Thyroid gland (tissue), 4 donors: ENCODE results near the gene ADAMTSL3. TPM values are rescaled to one million over a fixed set of nuclear protein-coding genes. Genes with fewer than 3 reads are reported as not detected.
"Not testable (repeated sequence)": the region's sequence is repeated elsewhere in the genome, so short reads cannot be mapped to it uniquely, and the experiment has no call there.

Experiments
- DNase-seq, 2 donors: peaks; one replicate each; pipeline ENCODE4 v3.0.0-alpha.2; 2019
- H3K27ac ChIP-seq, 3 donors: fragments of 200-600 bp; sonication (generic); 1 replicate in 2 of 3; 2 replicates in 1 of 3; pipeline ENCODE4 v1.5.1; 2016 to 2019; ENCODE audit warnings: mild to moderate bottlenecking in 1 of 3, moderate library complexity in 1 of 3
- H3K27me3 ChIP-seq: fragments of 200-600 bp; sonication (generic); one replicate; pipeline ENCODE4 v1.5.1; 2019
- H3K36me3 ChIP-seq, 2 donors: fragments of 200-600 bp; sonication (generic); one replicate each; pipeline ENCODE4 v1.5.1; 2016 to 2019
- H3K4me1 ChIP-seq, 2 donors: fragments of 200-600 bp; sonication (generic); one replicate each; pipeline ENCODE4 v1.5.1; 2017 to 2019
- H3K4me3 ChIP-seq, 3 donors: fragments of 200-600 bp; sonication (generic); replicated peaks in 1 of 3; 1 replicate in 2 of 3; 2 replicates in 1 of 3; pipeline ENCODE4 v1.5.1; 2016; ENCODE audit warnings: mild to moderate bottlenecking in 1 of 3
- H3K9me3 ChIP-seq: fragments of 200-600 bp; sonication (generic); one replicate; pipeline ENCODE4 v1.5.1; 2017
- POLR2A ChIP-seq, 2 donors: fragments of 450-650 bp; IDR thresholded peaks; one replicate each; pipeline ENCODE4 v1.6.1; 2017; ENCODE audit warnings: antibody characterized with exemption in 2 of 2, mild to moderate bottlenecking in 2 of 2, moderate library complexity in 1 of 2
- WGBS, 2 donors: methylation state at CpG; one replicate each; pipeline ENCODE4 v1.1.5; 2017; 5-methylcytosine and 5-hydroxymethylcytosine counted together
- intact Hi-C: fragments of 100-400 bp; cut with DNase I; formaldehyde crosslinking; loops from one replicate; pipeline ENCODE4 v1.15.1; 2023
- total RNA-seq, 4 donors: library from RNA; depleted of rRNA; stranded (reverse); fragments of >200 nt; gene quantifications; one replicate each; pipeline ENCODE4 v1.2.3, GENCODE V29; 2016
- TF ChIP-seq, protein P1 (sequence below), 6 experiments: fragments of 200-600 bp in 3 of 6; fragments of 450-650 bp in 3 of 6; sonication (generic) in 3 of 6; IDR thresholded peaks; one replicate each; pipeline ENCODE4 v1.5.1; 2016 to 2019; ENCODE audit warnings: antibody characterized with exemption in 6 of 6, mild to moderate bottlenecking in 2 of 6, inconsistent platforms in 1 of 6, moderate library complexity in 1 of 6

The ADAMTSL3 gene
- total RNA-seq, 4 donors from 2014 or later, result 5.5 to 14.8 (median 6.5) TPM

DNA sequence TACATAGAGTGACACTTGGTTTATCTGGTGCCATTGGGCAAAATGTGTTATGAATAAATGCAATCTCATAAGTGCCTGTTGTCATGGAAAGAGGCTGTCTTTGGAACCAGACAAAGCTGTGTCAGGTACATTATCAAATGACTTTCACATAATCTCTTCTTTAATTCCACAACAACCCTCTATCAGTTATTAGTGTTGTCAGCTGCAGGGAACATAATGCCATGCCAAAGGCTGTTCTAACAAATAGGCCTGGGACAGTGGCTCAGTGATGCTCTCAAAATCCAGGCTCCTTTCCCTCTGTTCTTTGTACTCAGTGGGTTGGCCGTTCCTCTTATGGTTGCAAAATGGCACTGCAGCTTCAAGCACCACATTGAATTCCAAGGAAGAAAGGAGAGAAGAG lies 91.8 kb downstream of the ADAMTSL3 start:
- 100% methylated on average over 1 of the region's 1 CpG for WGBS, 2 donors
- H3K27ac ChIP-seq, result no peak overlapping the region

DNA sequence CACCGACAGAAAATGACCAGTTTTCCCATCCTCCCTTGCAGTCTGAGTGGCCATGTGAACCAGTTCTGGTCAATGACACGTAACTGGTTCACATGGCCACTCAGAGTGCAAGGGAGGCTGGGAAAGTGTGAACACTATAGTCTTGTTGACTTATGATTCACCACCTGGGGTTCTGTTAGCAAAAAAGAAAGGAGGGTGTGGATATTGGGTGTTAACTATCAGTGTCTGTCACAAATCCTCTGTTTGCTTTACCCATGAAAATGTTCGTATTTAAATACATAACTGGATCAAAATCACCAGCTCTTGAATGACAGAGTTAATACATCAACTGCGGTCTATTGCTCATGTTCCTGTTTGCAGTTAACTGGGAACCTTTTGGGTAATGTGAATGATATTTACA lies 92.3 kb downstream of the ADAMTSL3 start:
- no peaks in the 10 kb centered on the region for H3K4me1 ChIP-seq
- WGBS, 2 donors, result 88 to 91% methylated on average over 4 of the region's 4 CpGs
- no peaks in the 10 kb centered on the region for H3K36me3 ChIP-seq
- TF ChIP-seq, protein P1, sequence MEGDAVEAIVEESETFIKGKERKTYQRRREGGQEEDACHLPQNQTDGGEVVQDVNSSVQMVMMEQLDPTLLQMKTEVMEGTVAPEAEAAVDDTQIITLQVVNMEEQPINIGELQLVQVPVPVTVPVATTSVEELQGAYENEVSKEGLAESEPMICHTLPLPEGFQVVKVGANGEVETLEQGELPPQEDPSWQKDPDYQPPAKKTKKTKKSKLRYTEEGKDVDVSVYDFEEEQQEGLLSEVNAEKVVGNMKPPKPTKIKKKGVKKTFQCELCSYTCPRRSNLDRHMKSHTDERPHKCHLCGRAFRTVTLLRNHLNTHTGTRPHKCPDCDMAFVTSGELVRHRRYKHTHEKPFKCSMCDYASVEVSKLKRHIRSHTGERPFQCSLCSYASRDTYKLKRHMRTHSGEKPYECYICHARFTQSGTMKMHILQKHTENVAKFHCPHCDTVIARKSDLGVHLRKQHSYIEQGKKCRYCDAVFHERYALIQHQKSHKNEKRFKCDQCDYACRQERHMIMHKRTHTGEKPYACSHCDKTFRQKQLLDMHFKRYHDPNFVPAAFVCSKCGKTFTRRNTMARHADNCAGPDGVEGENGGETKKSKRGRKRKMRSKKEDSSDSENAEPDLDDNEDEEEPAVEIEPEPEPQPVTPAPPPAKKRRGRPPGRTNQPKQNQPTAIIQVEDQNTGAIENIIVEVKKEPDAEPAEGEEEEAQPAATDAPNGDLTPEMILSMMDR (IDR thresholded peaks at IDR 0.05), result no peak
- no peak for TF ChIP-seq POLR2A (IDR thresholded peaks at IDR 0.05)
- H3K4me3 ChIP-seq, result no peak overlapping the region
- no peaks in the 10 kb centered on the region for H3K27me3 ChIP-seq
- intact Hi-C loops, result no loop called here
- no peak overlapping the region for H3K27ac ChIP-seq
- H3K9me3 ChIP-seq, result no peaks in the 10 kb centered on the region
- no peak for DNase-seq

More for the DNA sequence above, 91.8 kb downstream of the ADAMTSL3 start:
- no peak for DNase-seq
- Histone ChIP-seq H3K4me1 (no peaks in the 10 kb centered on the region), H3K27me3 (no peaks in the 10 kb centered on the region), H3K4me3 (no peak overlapping the region), H3K9me3 (no peaks in the 10 kb centered on the region), H3K36me3 (no peaks in the 10 kb centered on the region)
- no peak for TF ChIP-seq POLR2A (IDR thresholded peaks at IDR 0.05)
- TF ChIP-seq, protein P1 (IDR thresholded peaks at IDR 0.05), result no peak
- intact Hi-C loops, result no loop called here

DNA sequence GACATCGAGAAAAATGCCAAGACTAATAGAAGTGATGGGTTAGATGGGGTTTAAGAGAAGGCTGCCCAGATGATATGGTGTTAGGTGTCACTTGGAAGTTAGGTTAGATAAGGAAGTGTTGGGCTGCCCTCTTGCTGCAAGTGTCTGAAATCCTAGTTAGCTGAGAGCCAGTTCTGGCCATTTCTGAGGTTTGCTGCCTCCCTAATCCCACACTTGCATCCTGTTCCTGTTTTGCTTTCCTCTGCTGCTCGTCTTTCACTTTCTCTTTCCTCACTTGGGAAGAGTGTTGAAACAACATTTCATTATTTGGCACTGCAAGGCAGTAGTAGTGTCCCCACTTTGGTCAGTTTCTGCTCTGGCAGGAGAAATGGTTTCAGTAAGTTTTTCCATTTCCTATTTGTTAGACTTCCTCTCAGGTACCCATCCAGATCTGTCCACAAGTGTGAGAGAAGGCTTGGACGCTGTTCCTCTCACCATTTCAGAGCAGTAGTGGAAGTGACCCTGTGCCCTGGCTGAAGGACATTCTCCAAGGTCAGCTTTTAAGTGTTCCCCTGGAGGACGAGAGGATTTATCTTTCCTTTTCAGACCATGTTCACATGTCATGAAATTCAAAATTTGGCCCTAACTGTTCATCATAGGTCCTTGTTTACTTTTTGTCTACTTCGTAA lies 93.3 kb downstream of the ADAMTSL3 start:
- H3K4me1 ChIP-seq, result no peaks in the 10 kb centered on the region
- WGBS, 2 donors, result 44 to 57% methylated on average over 5 of the region's 5 CpGs
- TF ChIP-seq, protein P1 (IDR thresholded peaks at IDR 0.05), result peak in 3 of 6 experiments; percentile 32 to 42 (median 32)
- no peak for TF ChIP-seq POLR2A (IDR thresholded peaks at IDR 0.05)
- no peak overlapping the region for H3K27ac ChIP-seq
- no peaks in the 10 kb centered on the region for H3K27me3 ChIP-seq
- H3K36me3 ChIP-seq, result no peaks in the 10 kb centered on the region
- no peak overlapping the region for H3K4me3 ChIP-seq
- DNase-seq, result peak; percentile 15 to 22
- intact Hi-C loops, result no loop called here
- no peaks in the 10 kb centered on the region for H3K9me3 ChIP-seq

DNA sequence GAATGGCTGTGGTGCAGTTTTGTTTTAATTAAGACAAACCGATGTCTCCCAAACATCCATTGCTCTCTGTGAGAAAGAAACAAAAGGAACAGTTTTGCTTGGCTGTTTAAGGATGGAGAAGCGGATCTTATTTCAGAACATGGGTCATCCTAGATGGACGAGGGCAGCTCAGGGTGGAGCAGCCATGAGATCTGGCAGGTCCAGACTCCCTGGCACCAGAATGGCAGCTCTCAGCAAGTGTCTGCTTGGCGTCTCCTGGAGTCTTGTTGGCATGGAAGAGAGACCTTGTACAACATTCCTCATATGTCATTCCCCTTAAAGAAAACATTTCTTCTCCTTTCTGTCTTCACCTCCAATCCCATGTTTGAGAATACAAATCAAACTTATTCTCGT lies 93.8 kb downstream of the ADAMTSL3 start:
- H3K9me3 ChIP-seq, result no peaks in the 10 kb centered on the region
- no peak for DNase-seq
- H3K4me3 ChIP-seq, result no peak overlapping the region
- no peaks in the 10 kb centered on the region for H3K4me1 ChIP-seq
- intact Hi-C loops, result no loop called here
- 67 to 72% methylated on average over 5 of the region's 5 CpGs for WGBS, 2 donors
- no peak for TF ChIP-seq POLR2A (IDR thresholded peaks at IDR 0.05)
- TF ChIP-seq, protein P1 (IDR thresholded peaks at IDR 0.05), result no peak
- H3K27ac ChIP-seq, result no peak overlapping the region
- H3K27me3 ChIP-seq, result no peaks in the 10 kb centered on the region
- H3K36me3 ChIP-seq, result no peaks in the 10 kb centered on the region

DNA sequence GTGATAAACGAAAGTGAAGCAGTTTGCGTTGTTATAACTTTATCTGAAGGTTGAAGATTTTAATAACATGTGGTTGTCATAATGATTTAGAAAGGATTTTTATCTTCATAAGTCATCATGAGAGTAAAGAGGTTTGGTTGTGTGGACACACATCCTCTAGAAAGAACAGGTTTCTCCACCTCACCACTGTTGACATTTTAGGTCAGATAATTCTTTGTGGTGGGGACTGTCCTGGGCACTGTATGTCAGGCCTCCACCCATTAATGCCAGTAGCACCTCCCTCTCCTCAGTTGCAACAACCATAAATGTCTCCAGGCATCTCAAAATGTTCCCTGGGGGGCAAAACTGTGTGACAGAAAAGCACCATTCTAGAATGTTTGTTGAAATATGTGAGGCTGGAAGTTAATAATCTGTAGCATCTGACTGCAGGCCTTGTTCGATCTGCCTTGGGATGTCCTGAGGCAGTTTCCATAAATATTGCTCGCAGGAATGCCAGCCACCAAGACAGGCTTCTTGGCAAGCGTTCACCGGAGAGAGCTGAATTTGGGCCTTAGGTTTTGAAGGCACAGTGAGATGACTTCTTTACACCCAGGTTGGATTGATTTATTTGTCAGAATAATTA lies 100.1 kb downstream of the ADAMTSL3 start:
- intact Hi-C loops, result no loop called here
- no peaks in the 10 kb centered on the region for H3K36me3 ChIP-seq
- no peak for TF ChIP-seq POLR2A (IDR thresholded peaks at IDR 0.05)
- TF ChIP-seq, protein P1 (IDR thresholded peaks at IDR 0.05), result no peak
- no peak overlapping the region for H3K4me3 ChIP-seq
- no peak for DNase-seq
- no peaks in the 10 kb centered on the region for H3K4me1 ChIP-seq
- H3K27ac ChIP-seq, result no peak overlapping the region
- no peaks in the 10 kb centered on the region for H3K9me3 ChIP-seq
- 90 to 91% methylated on average over 6 of the region's 6 CpGs for WGBS, 2 donors
- H3K27me3 ChIP-seq, result no peaks in the 10 kb centered on the region

DNA sequence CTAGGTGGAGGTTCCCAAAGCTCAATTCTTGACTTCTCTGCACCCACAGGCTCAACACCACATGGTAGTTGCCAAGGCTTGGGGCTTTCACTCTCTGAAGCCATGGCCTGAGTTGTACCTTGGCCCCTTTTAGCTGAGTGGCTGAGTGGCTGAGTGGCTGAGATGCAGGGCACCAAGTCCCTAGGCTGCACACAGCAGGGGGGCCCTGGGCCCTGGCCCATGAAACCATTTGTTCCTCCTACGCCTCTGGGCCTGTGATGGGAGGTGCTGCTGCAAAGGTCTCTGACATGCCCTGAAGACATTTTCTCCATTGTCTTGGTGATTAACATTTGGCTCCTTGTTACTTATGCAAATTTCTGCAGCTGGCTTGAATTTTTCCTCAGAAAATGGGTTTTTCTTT lies 103.4 kb downstream of the ADAMTSL3 start:
- H3K4me1 ChIP-seq, H3K4me3 ChIP-seq, H3K27ac ChIP-seq, intact Hi-C loops, H3K36me3 ChIP-seq, DNase-seq, H3K27me3 ChIP-seq, H3K9me3 ChIP-seq: not testable (repeated sequence)
- WGBS, 2 donors, result 87 to 100% methylated on average over 1 of the region's 1 CpG
